Fibroblast of peridontal ligament (primary cell): Measurements from ENCODE around the gene GBGT1.

Experiments
- DNase-seq: peaks from one replicate; pipeline ENCODE4 v3.0.0-alpha.2; 2010; ENCODE audit errors: extremely low read depth

Gene GBGT1

GRCh38 chr9:133162861-133163503 lies 732 bp downstream of the GBGT1 start:
- DNase-seq: no peak

- no peak for DNase-seq
Observed at GRCh38 chr9:133161547-133161950, 2.2 kb downstream of the GBGT1 start.

GRCh38 chr9:133160742-133161546 lies 2.8 kb downstream of the GBGT1 start:
- peak; percentile 64 for DNase-seq

GRCh38 chr9:133158695-133159094 lies 5.0 kb downstream of the GBGT1 start:
- no peak for DNase-seq

GRCh38 chr9:133155156-133155555 lies 8.6 kb downstream of the GBGT1 start:
- no peak for DNase-seq

- no peak for DNase-seq
Observed at GRCh38 chr9:133154097-133154989, 9.4 kb downstream of the GBGT1 start.

GRCh38 chr9:133153227-133154096 lies 10.3 kb downstream of the GBGT1 start:
- DNase-seq: no peak

- no peak for DNase-seq
Observed at GRCh38 chr9:133151601-133152525, 11.9 kb downstream of the GBGT1 start.

GRCh38 chr9:133151041-133151440 lies 12.7 kb downstream of the GBGT1 start:
- DNase-seq: no peak

GRCh38 chr9:133149130-133150015 lies 14.3 kb downstream of the GBGT1 start:
- DNase-seq: peak; percentile 77

GRCh38 chr9:133148199-133149129 lies 15.2 kb downstream of the GBGT1 start:
- no peak for DNase-seq

GRCh38 chr9:133147412-133148198 lies 16.1 kb downstream of the GBGT1 start:
- peak; percentile 47 for DNase-seq

GRCh38 chr9:133146746-133147411 lies 16.8 kb downstream of the GBGT1 start:
- DNase-seq: no peak

GRCh38 chr9:133144904-133145851 lies 18.5 kb downstream of the GBGT1 start:
- DNase-seq: no peak

GRCh38 chr9:133144142-133144903 lies 19.4 kb downstream of the GBGT1 start:
- no peak for DNase-seq
